ENCODE results near the gene TIAM1. TPM values are rescaled to one million over a fixed set of nuclear protein-coding genes. Genes with fewer than 3 reads are reported as not detected.

Gene TIAM1
- total RNA-seq, 1 donor from 2014 or later: 6.4 TPM

DNA sequence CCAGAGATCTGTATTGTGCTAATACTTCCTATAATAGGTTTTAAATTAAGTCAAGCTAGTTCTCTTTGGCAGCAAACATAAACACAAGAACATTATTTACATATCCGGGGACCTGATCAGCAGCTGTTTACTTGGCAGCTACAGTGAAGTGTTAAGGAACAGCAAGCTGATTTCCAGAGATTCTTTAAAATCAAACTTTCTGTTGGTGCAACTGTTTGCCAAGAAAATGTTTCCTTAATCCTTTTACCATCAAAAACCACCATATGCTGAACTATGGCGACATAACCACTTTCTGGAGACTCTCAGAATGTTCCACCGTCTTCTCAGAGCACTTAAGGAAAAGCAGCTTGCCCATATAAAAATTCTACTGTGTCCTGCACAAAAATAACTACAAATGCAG lies 198.8 kb downstream of the TIAM1 start:
- DNase-seq (ENCODE audit: low spot score) (no peak), ATAC-seq (no peak)

DNA sequence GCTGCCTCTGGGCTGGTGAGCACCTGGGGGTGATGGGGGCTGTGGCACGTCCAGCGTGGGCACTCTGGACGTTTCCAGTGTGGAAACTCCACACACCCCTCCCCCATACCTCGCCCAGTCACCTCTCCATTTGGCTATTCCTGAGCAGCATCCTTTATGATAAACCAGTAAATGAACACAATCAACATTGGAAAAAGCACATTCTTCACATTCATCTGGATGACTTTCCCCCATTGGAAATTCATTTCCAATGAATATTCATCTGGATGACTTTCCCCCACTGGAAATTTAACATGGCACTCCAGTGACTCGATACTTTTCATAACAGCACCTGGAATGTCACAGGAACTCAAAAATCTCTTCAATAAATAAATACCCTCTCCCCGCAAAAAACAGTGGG lies 201.0 kb downstream of the TIAM1 start:
- no peak for ATAC-seq

DNA sequence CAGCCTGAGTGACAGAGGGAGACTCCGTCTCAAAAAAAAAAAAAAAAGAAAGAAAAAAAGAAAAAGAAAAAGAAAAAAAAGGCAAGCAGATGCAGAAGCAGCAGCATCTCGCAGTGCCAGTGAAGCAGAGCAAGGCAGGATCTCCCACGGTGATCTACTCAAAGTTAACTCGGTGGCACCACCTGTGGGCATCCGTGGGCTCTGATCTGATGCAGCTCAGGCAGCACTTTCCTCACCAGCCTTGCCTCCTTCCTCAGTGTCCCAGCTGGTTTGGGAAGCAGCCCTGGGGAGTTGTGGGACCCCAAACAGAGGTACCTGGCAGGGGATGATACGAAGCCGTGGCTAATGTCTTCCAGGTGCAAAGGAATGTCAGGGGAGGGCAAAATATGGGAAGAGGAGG lies 201.5 kb downstream of the TIAM1 start:
- ATAC-seq: no peak
- DNase-seq (ENCODE audit: low spot score): no peak

More for the DNA sequence above, 201.0 kb downstream of the TIAM1 start:
- DNase-seq (ENCODE audit: low spot score): no peak

DNA sequence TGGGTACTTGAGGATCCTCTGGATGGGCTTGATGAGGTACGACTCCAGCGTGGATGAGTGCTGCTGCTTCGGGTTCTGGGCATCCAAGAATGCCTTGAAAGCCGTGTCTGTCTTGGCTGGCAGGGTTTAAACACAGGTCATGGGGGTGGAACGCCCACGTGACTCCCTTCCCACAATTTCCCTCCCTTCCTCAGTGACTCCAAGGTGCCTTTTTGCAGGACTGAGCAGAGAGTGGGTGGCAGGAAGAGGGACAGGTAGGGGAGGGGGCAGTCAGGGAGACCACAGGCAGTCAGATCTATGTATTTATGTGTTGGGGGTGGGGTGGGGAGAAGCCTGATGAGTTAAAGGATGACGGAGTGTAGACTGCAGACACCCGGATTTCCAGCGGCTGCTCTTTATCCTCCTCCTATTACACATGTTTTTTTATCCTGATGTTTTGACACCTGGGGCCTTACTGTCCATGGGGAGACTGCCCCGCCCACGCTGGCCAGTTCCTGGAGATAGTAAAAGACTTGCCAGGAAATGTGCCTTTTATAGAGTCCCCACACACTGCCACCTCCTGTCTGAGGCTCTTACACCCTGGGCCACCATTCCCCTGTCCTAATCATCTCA lies 202.6 kb downstream of the TIAM1 start:
- no peak for ATAC-seq
- DNase-seq (ENCODE audit: low spot score): no peak

DNA sequence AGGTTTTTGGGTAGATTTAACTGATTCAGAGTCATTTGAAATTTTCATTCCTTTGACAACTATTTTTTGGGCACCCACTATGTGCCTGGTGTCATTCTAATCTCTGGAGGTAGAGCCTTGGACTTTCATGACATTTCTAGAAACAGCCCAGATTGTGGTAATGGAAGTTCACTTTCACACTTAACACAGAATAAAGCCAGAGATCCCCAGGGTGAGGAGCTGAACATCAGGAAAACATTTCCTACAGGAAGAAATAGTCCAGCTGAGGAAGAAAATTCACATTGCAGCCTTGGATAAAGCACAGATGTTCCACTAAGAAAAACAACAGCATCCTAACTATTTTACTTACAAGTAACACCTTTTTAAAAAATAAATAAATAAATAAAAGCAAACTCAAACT lies 203.4 kb downstream of the TIAM1 start:
- DNase-seq (ENCODE audit: low spot score) (no peak), ATAC-seq (no peak)

DNA sequence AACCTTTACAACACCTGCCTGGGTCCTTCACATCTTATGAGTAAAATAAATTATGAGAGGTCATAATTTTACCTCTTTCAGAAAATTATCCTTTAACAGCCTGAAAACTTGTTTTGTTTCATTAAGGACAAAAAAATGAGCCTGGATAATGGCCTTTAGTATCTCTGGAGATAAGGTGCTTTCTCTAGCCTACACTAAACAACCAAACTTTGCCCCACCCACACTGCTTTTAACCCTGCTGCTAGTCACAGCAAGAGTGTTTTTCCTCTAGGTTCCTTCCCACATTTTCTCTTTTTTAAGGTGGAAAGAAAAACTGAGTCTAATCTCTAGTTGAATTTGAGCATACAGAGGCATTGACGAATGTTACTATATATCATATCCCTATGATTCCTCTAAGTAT lies 204.0 kb downstream of the TIAM1 start:
- DNase-seq (ENCODE audit: low spot score): no peak
- no peak for ATAC-seq

DNA sequence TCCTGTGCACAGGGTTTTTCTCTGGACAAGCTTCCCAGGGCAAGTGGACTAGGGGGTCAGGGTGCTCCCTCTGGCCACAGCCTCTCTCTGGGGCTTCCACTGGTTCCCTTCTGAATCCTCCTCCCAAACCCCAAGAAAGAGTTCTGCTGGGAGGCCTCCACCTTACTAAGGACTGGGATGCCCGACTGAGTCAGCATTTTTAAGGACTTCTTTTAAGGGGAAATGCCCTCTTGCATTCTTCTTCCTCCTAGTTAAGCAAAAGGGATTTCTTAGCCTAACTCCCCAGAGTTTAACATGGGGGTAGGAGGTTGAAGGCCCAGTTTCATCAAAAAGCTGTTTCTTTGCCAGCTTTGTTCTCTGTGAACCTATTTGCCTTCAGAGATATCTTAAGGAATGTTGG lies 206.1 kb downstream of the TIAM1 start:
- DNase-seq (ENCODE audit: low spot score) (no peak), ATAC-seq (no peak)

DNA sequence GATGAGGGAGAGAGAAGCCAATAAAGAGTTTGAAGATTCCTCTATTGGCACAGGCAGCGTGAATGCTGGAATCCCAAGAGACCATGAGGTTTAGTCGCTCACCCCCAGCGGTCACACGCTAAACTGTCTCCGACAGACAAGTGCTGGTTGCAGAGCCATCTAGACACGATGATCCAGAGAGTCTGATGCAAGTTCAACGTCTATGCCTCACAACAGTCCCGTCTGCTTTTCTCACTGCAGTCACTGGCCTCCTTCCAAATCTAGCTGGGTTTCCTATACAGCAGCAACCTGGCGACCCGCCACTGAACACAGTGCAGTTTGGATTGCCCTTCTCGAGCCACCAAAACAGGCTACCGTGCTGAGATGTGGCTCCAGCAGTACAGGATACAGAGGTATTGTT lies 207.2 kb downstream of the TIAM1 start:
- ATAC-seq: peak; percentile 32
- DNase-seq (ENCODE audit: low spot score): no peak

DNA sequence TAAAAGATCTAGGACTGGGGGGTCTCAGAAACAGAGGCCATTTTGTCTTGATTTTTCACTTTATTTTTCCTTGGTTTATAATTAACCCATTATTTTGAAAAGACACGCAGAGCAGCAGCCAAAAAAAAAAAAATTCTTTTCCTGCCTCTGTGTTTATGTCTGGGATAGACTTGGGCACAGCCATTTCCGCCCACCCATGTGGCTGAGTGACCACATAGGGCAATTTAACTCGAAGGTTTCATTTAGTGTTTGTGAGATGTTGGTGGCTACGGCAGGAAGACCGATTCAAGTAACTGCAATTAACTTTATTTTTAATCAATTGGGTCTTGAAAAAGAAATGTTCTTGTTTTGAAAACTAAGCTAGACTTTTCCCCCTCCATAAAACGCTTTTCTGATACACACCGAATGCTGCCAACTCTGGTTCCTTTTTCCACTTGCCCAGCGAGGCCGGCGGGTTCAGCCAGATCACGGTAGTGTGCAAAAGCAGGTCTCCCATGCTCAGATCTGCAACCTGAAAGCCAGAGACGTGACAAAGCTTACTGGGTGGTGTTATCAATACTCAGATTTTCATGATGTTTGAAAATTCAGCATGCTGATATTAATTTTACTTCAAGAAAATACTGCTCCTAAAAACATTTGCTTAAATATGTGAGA lies 208.4 kb downstream of the TIAM1 start:
- ATAC-seq (no peak), DNase-seq (ENCODE audit: low spot score) (no peak)

DNA sequence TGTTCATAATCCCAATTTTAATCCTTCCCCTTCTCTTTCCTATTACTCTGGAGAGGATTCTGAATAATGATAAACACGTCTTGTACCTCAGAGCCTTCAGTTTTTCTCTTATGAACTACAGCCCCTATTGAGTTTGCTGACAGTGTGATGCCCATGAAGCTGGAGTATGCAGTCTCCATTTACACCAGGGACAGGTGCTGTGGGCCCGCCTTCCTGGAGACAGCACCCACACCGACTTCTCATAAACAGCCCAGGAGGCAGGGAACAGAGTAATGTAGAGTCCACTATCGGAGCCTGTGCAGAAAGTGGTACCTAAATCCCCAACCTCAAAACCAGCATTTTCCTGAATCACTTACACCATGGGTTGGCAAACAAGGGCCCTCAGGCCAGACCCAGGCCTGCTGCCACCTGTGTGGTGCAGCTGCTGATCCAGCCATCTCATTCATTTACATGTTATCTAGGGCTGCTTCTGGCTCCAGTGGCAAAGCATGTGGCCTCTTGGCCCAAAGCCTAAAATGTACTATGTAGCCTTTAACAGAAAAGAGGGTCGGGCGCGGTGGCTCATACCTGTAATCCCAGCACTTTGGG lies 210.7 kb downstream of the TIAM1 start:
- ATAC-seq: no peak
- DNase-seq (ENCODE audit: low spot score): no peak

DNA sequence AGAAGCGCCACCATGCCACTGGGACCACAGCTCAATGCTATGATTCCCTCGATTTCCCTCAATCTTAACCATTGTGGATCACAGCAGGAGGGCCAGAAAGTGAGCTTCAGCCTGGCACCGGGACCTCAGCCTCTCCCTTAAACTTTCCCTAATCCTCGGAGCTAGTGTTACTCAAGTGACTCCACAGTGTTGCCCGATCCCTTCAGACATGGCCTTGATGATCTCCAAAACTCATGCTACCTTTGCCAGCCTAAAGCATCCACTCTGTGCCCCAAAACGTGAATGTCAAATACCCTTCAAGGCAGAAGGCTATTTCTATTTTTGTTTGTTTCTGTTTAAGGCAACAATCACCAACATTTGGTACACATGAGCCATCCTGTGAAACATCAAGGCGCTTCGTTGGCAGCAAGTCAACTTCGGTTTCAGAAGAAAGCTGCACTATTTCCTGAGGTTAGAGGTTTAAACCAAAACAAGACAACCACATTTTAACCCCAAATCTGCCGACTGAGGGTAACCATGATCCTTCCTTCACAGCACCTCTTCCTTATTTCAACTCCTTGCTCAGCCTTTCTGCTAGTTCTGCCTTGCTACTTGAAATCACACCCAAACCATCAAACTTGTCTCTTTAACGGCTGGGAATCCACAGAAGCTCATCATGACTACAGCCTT lies 211.4 kb downstream of the TIAM1 start:
- DNase-seq (ENCODE audit: low spot score) (no peak), ATAC-seq (no peak)

DNA sequence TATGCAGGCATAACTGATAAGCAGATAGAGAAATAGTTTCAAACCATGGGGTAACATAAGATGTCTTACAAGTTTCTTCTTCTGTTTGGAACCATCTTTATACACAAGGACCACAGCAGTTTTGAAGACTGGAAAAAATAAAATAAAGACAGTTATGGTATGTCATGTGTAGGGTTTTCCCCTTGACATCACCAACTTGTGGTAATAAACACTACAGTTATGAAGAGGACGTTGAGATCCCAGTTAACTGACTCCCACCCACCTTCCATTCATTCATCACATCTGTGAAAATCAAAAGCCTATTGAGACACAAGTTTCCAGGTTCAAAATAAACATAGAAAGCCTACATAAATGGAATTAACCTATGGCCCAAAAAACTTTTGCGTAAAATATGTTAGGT lies 213.2 kb downstream of the TIAM1 start:
- DNase-seq (ENCODE audit: low spot score) (no peak), ATAC-seq (no peak)

DNA sequence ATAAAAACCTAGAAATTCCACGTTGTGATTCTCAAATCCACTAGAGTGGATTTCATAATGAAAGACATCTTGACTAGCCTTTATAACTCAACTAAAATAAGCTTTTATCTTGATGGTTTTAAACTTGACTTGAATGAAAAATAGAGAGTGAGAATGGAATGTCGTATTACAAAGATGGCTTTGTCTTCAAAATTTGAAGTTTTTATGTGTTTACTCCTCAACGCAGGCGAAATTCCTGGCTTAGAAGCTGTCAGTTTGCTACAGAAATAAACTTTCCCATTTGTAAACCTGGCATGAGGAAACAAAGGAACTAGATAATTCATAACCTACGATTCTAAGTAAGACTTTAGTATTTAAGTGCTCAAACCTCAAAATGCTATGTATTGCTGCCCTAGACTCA lies 215.8 kb downstream of the TIAM1 start:
- ATAC-seq (no peak), DNase-seq (ENCODE audit: low spot score) (no peak)

DNA sequence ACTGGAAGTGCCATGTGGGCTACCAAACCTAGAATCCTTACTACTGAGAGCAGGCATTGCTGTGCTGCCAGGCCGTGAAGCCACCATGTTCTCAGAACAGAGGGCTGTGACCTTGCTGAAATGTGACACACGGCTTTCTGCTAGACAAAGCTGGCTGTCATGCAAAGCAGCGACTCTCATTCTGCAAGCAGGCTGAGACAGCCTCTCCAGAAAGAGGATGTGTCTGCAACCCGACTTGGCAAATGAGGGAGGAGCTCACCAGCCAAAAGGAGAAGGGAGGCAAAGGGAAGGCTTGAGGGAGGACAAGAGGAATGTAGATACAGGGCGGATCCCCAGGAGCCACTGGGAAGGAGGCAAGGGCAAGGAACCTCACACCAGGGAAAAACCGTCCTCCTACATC lies 220.1 kb downstream of the TIAM1 start:
- ATAC-seq (peak; percentile 41), DNase-seq (ENCODE audit: low spot score) (no peak)

DNA sequence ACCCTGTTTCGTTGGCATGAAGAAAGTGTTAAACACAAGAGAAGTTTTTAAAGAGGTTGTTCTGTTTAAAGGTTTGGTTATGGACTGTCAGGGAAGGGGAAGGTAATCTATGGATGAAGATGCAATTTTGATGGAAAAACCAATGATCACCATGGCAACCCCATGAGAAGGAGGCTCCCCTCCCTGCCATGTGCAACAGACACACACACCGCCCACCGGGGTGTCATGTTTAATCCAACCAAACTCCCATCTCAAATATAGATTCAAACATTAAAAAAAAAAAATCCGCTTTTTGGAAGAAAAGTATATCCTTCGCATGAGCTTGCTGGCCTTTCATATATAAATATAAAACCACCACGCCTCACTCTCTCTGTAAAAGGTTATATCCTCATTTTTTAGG lies 224.9 kb downstream of the TIAM1 start:
- no peak for DNase-seq (ENCODE audit: low spot score)
- ATAC-seq: no peak

DNA sequence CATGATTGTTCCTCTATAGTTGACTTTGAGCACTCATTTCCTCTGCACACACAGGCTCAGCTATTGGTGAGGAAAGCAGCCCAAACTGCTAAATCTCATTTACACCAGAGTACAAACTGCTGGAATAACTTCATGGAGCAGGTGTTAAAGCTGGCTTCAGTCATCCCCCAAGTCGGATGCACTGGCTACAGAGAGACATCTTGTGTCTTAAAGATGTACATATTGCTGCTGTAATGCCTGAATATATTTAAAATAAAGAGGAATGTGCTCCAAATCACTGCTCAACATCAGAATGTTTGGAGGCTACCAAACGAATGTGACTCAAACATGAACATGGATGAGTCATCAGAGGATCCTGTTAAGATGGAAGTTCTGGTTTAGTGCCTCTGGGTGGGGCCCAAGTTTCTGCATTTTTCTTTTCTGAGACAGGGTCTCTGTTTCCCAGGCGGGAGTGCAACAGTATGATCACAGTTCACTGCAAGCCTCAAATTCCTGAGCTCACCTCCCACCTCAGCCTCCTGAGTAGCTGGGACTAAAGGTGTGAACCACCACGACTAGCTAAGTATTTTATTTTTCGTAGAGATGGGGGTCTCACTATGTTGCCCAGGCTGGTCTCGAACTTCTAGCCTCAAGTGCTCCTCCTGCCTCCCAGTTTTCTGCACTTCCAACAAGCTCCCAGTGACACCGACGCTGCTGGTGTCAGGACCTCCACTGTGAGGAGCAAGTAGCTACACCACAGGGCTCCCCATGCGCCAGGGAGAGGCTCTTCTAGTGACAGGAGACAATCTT lies 226.7 kb downstream of the TIAM1 start:
- DNase-seq (ENCODE audit: low spot score): no peak
- no peak for ATAC-seq

DNA sequence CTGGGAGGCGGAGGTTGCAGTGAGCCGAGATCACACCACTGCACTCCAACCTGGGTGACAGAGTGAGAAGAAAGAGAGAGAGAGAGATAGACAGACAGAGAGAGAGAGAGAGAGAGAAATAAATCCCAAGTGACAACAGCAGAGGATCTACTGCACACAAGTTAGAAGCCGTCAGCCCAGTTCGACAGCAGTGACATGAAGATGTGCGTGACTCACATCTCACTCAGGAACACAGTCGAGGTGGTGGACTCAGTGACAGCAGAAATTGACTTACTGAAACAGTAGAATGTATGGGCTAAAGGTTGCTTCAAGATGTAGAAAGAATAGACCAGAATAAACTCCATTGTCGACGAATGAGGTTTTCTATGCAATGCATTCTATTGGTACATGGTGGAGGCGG lies 228.8 kb downstream of the TIAM1 start:
- DNase-seq (ENCODE audit: low spot score): no peak
- ATAC-seq: no peak

DNA sequence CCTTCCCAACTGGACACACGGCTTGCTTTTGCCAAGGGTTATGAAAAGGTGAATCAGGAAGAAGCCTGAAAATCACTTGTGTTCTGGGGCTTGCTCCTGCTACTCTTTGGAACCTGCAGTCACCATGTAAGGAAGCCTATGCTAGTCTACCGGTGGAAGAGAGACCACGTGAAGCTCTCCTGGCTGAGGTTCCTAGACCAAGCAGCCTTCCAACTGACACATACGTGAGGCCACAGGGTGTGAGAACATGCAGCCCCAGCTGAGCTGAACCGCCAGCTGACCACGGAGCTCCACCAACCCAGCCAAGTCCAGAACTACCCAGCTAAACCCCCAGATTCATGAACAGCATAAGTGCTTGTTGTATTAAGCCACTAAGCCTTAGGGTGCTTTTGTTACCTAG lies 233.0 kb downstream of the TIAM1 start:
- DNase-seq (ENCODE audit: low spot score): no peak
- no peak for ATAC-seq

DNA sequence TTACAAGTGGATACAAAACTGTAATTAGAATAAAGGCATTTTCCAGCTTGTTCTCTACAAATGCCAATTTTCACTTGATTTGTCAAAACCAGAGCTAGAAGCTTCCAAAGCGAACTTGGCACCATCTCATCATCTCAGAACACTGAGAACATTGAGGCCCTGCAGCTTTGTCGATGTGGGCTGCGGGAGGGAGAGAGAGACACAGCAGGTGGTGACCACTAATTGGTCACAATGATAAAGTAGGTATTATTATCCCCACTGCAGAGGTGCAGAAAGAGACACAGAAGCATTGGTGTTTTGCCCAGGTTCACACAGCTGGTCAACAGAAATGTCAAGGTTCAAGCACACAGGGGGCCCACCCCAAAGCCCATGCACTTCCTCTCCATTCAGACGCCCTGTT lies 233.6 kb downstream of the TIAM1 start:
- ATAC-seq: no peak
- no peak for DNase-seq (ENCODE audit: low spot score)

DNA sequence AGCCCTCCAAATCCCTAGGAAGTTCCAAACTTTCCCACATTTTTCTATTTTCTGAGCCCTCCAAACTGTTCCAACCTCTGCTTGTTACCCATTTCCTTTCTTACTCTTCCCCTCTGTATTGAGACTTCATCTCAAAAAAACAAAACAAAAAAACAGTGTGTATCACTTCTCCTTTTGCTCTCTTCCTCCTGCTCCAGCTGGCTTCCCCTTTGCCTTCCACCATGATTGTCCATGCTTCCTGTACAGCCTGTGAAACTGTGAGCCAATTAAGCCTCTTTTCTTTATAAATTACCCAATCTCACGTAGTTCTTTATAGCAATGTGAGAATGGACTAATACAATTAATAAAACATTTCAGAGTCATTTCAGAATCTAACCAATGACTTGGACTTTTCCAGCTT lies 236.2 kb downstream of the TIAM1 start:
- DNase-seq (ENCODE audit: low spot score): no peak
- ATAC-seq: peak; percentile 22

DNA sequence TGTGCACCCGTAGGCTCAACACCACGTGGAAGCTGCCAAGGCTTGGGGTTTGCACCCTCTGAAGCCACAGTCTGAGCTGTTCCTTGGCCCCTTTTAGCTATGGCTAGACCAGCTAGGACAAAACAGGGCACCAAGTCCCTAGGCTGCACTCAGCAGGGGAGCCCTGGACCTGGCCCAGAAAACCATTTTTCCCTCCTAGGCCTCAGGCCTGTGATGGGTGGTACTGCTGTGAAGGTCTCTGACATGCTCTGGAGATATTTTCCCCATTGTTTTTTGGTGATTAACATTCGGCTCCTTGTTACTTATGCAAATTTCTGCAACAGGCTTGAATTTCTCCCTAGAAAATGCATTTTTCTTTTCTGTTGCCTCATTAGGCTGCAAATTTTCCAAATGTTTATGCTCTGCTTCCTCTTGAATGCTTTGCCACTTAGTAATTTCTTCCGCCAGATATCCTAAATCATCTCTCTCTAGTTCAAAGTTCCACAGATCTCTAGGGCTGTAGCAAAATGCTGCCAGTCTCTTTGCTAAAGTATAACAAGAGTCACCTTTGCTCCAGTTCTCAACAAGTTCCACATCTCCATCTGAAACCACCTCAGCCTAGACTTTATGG lies 236.8 kb downstream of the TIAM1 start:
- no peak for ATAC-seq
- no peak for DNase-seq (ENCODE audit: low spot score)

All from left lobe of liver (tissue), 2 donors.